H9 (cell line): ENCODE results near the gene CDH13. TPM values are rescaled to one million over a fixed set of nuclear protein-coding genes. Genes with fewer than 3 reads are reported as not detected.

Source experiments
- DNase-seq: peaks from one replicate; pipeline ENCODE4 v3.0.0-alpha.2; 2017
- H2AFZ ChIP-seq: one replicate; pipeline ENCODE4 v1.6.1; 2013; ENCODE audit warnings: mild to moderate bottlenecking, low read length, control low read depth, moderate library complexity
- H2AK5ac ChIP-seq: 2 replicates; pipeline ENCODE4 v1.6.1; 2013; ENCODE audit warnings: low read length, control low read depth, mixed read lengths; ENCODE audit not compliant: insufficient read length
- H2BK120ac ChIP-seq: one replicate; pipeline ENCODE4 v1.6.1; 2013; ENCODE audit warnings: low read depth, mild to moderate bottlenecking, low read length, control low read depth, inconsistent platforms; ENCODE audit not compliant: poor library complexity, severe bottlenecking
- H2BK12ac ChIP-seq: 2 replicates; pipeline ENCODE4 v1.6.1; 2013; ENCODE audit warnings: low read length, control low read depth, mixed read lengths, low read depth; ENCODE audit not compliant: insufficient read length
- H2BK15ac ChIP-seq: 2 replicates; pipeline ENCODE4 v1.6.1; 2013; ENCODE audit warnings: low read depth, low read length, control low read depth
- H2BK20ac ChIP-seq: one replicate; pipeline ENCODE4 v1.6.1; 2013; ENCODE audit warnings: low read depth, mild to moderate bottlenecking, low read length, control low read depth, inconsistent platforms; ENCODE audit not compliant: poor library complexity, severe bottlenecking
- H2BK5ac ChIP-seq: 2 replicates; pipeline ENCODE4 v1.6.1; 2013; ENCODE audit warnings: low read length, control low read depth, mixed read lengths; ENCODE audit not compliant: insufficient read length
- H3K14ac ChIP-seq: 2 replicates; pipeline ENCODE4 v1.6.1; 2013; ENCODE audit warnings: low read length, control low read depth; ENCODE audit not compliant: insufficient read depth
- H3K18ac ChIP-seq: 2 replicates; pipeline ENCODE4 v1.6.1; 2013; ENCODE audit warnings: low read depth, mild to moderate bottlenecking, mixed read lengths, low read length, control low read depth; ENCODE audit not compliant: insufficient read length
- H3K23ac ChIP-seq: 2 replicates; pipeline ENCODE4 v1.6.1; 2013; ENCODE audit warnings: low read length, control low read depth, mixed read lengths, low read depth; ENCODE audit not compliant: insufficient read length
- H3K23me2 ChIP-seq: 2 replicates; pipeline ENCODE4 v1.6.1; 2013; ENCODE audit warnings: low read depth, mild to moderate bottlenecking, mixed read lengths, low read length, control low read depth; ENCODE audit not compliant: insufficient read length, poor library complexity, severe bottlenecking
- H3K27ac ChIP-seq: 2 replicates; pipeline ENCODE4 v1.5.1; 2013; ENCODE audit warnings: low read length, control low read depth, mixed read lengths, low read depth; ENCODE audit not compliant: insufficient read length
- H3K27me3 ChIP-seq: 2 replicates; pipeline ENCODE4 v1.6.1; 2013; ENCODE audit warnings: low read length, control low read depth, inconsistent platforms; ENCODE audit not compliant: insufficient read depth
- H3K4ac ChIP-seq: 2 replicates; pipeline ENCODE4 v1.6.1; 2013; ENCODE audit warnings: low read depth, mild to moderate bottlenecking, control low read depth, inconsistent platforms, low read length, moderate library complexity
- H3K4me1 ChIP-seq: 2 replicates; pipeline ENCODE4 v1.6.1; 2013; ENCODE audit warnings: low read length, control low read depth, inconsistent platforms; ENCODE audit not compliant: insufficient read depth
- H3K4me2 ChIP-seq: 2 replicates; pipeline ENCODE4 v1.6.1; 2013; ENCODE audit warnings: low read length, control low read depth, mixed read lengths; ENCODE audit not compliant: insufficient read length, insufficient read depth
- H3K56ac ChIP-seq: 2 replicates; pipeline ENCODE4 v1.6.1; 2013; ENCODE audit warnings: low read depth, mild to moderate bottlenecking, mixed read lengths, low read length, control low read depth; ENCODE audit not compliant: insufficient read length
- H3K79me1 ChIP-seq: 2 replicates; pipeline ENCODE4 v1.6.1; 2013; ENCODE audit warnings: low read depth, mild to moderate bottlenecking, moderate library complexity, low read length, control low read depth, inconsistent platforms; ENCODE audit not compliant: insufficient read depth, poor library complexity, severe bottlenecking
- H3K79me2 ChIP-seq: 2 replicates; pipeline ENCODE4 v1.6.1; 2013; ENCODE audit warnings: low read length, control low read depth, inconsistent platforms; ENCODE audit not compliant: insufficient read depth
- H3K9ac ChIP-seq: 2 replicates; pipeline ENCODE4 v1.6.1; 2013; ENCODE audit warnings: low read length, control low read depth, mixed read lengths; ENCODE audit not compliant: insufficient read length; ENCODE audit errors: extremely low read depth
- H3K9me3 ChIP-seq: one replicate; pipeline ENCODE4 v1.6.1; 2013; ENCODE audit warnings: low read depth, low read length, inconsistent platforms; ENCODE audit not compliant: control insufficient read depth
- H3T11ph ChIP-seq: one replicate; pipeline ENCODE4 v1.6.1; 2013; ENCODE audit warnings: mild to moderate bottlenecking, low read length, control low read depth, inconsistent platforms
- H4K20me1 ChIP-seq: one replicate; pipeline ENCODE4 v1.6.1; 2013; ENCODE audit not compliant: control insufficient read depth, insufficient read length, insufficient read depth
- H4K5ac ChIP-seq: 2 replicates; pipeline ENCODE4 v1.6.1; 2013; ENCODE audit warnings: low read depth, mild to moderate bottlenecking, mixed read lengths, low read length, control low read depth; ENCODE audit not compliant: insufficient read length
- H4K8ac ChIP-seq: replicated peaks from 2 replicates; pipeline ENCODE4 v1.6.1; 2013; ENCODE audit warnings: low read length, control low read depth, mixed read lengths, low read depth; ENCODE audit not compliant: insufficient read length
- H4K91ac ChIP-seq: 2 replicates; pipeline ENCODE4 v1.6.1; 2013; ENCODE audit warnings: low read depth, mild to moderate bottlenecking, moderate library complexity, mixed read lengths, low read length, control low read depth; ENCODE audit not compliant: insufficient read length
- H3K27ac Mint-ChIP-seq, 3 experiments: 2 replicates in 2 of 3; 3 replicates in 1 of 3; pipeline ENCODE4 v1.8.0; 2020 to 2021; ENCODE audit warnings: mixed read lengths in 3 of 3, mild to moderate bottlenecking in 1 of 3, moderate library complexity in 1 of 3
- H3K27me3 Mint-ChIP-seq: 2 replicates; pipeline ENCODE4 v1.8.0; 2021; ENCODE audit warnings: low read depth, mild to moderate bottlenecking, moderate library complexity, mixed read lengths
- H3K36me3 Mint-ChIP-seq, 3 experiments: 2 replicates in 2 of 3; 3 replicates in 1 of 3; pipeline ENCODE4 v1.8.0; 2020 to 2021; ENCODE audit warnings: low read depth in 3 of 3, mixed read lengths in 3 of 3; ENCODE audit not compliant: insufficient read depth in 1 of 3
- H3K4me1 Mint-ChIP-seq, 2 experiments: 2 replicates each; pipeline ENCODE4 v1.8.0; 2020; ENCODE audit warnings: mixed read lengths in 2 of 2
- H3K4me3 Mint-ChIP-seq, 2 experiments: 2 replicates in 1 of 2; 3 replicates in 1 of 2; pipeline ENCODE4 v1.8.0; 2020 to 2021; ENCODE audit warnings: mild to moderate bottlenecking in 2 of 2, mixed read lengths in 2 of 2, moderate library complexity in 1 of 2
- H3K9me3 Mint-ChIP-seq, 2 experiments: 2 replicates in 1 of 2; 3 replicates in 1 of 2; pipeline ENCODE4 v1.8.0; 2020; ENCODE audit warnings: mild to moderate bottlenecking in 2 of 2, mixed read lengths in 2 of 2, moderate library complexity in 1 of 2
- WGBS: extraction: QIAGEN DNeasy Blood & Tissue Kit; methylation state at CpG from one replicate; pipeline ENCODE4 v1.1.7; 2013; ENCODE audit warnings: missing lambda C conversion rate, low lambda C conversion rate, mixed read lengths; ENCODE audit not compliant: insufficient read length; ENCODE audit errors: extremely low coverage; 5-methylcytosine and 5-hydroxymethylcytosine counted together
- total RNA-seq: library from RNA; stranded (reverse); gene quantifications from 2 replicates; pipeline ENCODE4 v1.2.1, GENCODE V29; 2021
- TF ChIP-seq, protein P1 (sequence below): fragments of 200-600 bp; sonication (generic); conservative IDR thresholded peaks from 3 replicates; pipeline ENCODE4 v1.8.0; 2021; ENCODE audit warnings: antibody characterized with exemption, mild to moderate bottlenecking

CDH13 gene
- total RNA-seq, 1 experiment from 2014 or later: 1.5 TPM

DNA sequence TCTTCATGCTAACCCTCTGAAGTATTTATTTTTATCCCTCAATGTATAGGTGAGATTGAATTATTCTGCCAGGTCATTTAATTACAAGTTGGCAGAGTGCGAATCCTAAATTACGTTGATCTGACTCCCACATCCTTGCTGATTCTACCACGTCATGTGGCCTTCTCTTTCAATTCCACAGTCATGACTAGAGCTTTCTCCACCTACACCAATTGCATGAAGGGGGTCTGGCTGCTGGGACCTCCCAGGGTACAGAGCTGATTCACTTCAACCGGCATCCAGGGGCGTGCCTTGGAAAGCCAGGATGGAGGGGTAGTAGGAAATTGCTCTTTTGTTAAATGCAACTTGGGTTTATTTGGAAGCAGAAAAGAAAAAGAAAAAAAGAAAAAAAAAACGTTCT is 41.1 kb upstream of the CDH13 start:
- no peaks in the 10 kb centered on the region for H4K20me1 ChIP-seq
- H3K27ac ChIP-seq: no peak overlapping the region
- Mint-ChIP-seq H3K4me3 (no peak overlapping the region), H3K9me3 (no peaks in the 10 kb centered on the region), H3K4me1 (peaks cover 0 to 2% of the 10 kb centered on the region in 2 experiments; a peak in 1 of 4 replicates), H3K36me3 (no peaks in the 10 kb centered on the region), H3K27ac (no peak overlapping the region), H3K27me3 (peaks cover 2% of the 10 kb centered on the region; the same call in 1 of the 2 replicates)
- H3K4ac ChIP-seq: no peak overlapping the region
- no peak overlapping the region for H3K18ac ChIP-seq
- no peaks in the 10 kb centered on the region for H3K23me2 ChIP-seq
- no peak overlapping the region for H4K91ac ChIP-seq
- H4K8ac ChIP-seq: no peak overlapping the region
- no peak for DNase-seq
- no CpG with 5 or more reads among the region's 6 CpGs for WGBS
- H3T11ph ChIP-seq: no peak overlapping the region
- H2AFZ ChIP-seq: no peak overlapping the region
- no peak overlapping the region for H2BK120ac ChIP-seq
- no peak overlapping the region for H2BK12ac ChIP-seq
- no peaks in the 10 kb centered on the region for H3K9me3 ChIP-seq
- H2AK5ac ChIP-seq: no peak overlapping the region
- no peak overlapping the region for H3K9ac ChIP-seq
- no peak overlapping the region for H4K5ac ChIP-seq
- TF ChIP-seq, protein P1, sequence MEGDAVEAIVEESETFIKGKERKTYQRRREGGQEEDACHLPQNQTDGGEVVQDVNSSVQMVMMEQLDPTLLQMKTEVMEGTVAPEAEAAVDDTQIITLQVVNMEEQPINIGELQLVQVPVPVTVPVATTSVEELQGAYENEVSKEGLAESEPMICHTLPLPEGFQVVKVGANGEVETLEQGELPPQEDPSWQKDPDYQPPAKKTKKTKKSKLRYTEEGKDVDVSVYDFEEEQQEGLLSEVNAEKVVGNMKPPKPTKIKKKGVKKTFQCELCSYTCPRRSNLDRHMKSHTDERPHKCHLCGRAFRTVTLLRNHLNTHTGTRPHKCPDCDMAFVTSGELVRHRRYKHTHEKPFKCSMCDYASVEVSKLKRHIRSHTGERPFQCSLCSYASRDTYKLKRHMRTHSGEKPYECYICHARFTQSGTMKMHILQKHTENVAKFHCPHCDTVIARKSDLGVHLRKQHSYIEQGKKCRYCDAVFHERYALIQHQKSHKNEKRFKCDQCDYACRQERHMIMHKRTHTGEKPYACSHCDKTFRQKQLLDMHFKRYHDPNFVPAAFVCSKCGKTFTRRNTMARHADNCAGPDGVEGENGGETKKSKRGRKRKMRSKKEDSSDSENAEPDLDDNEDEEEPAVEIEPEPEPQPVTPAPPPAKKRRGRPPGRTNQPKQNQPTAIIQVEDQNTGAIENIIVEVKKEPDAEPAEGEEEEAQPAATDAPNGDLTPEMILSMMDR: no peak
- no peak overlapping the region for H2BK20ac ChIP-seq
- no peak overlapping the region for H3K14ac ChIP-seq
- no peak overlapping the region for H3K56ac ChIP-seq
- H3K4me2 ChIP-seq: no peak overlapping the region
- H3K23ac ChIP-seq: no peak overlapping the region
- no peak overlapping the region for H2BK5ac ChIP-seq
- H3K27me3 ChIP-seq: no peaks in the 10 kb centered on the region
- H2BK15ac ChIP-seq: no peak overlapping the region
- H3K79me2 ChIP-seq: no peaks in the 10 kb centered on the region
- no peaks in the 10 kb centered on the region for H3K4me1 ChIP-seq
- no peaks in the 10 kb centered on the region for H3K79me1 ChIP-seq
